Measurements from ENCODE around the gene IL6R. TPM values are rescaled to one million over a fixed set of nuclear protein-coding genes. Genes with fewer than 3 reads are reported as not detected.

IL6R gene
- total RNA-seq, 1 donor from 2014 or later = 0.78 TPM

DNA sequence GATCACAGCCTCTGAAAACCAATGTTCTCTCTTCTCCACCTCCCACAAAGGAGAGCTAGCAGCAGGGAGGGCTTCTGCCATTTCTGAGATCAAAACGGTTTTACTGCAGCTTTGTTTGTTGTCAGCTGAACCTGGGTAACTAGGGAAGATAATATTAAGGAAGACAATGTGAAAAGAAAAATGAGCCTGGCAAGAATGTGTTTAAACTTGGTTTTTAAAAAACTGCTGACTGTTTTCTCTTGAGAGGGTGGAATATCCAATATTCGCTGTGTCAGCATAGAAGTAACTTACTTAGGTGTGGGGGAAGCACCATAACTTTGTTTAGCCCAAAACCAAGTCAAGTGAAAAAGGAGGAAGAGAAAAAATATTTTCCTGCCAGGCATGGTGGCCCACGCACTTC, 61.1 kb downstream of the IL6R start:
- no peaks in the 10 kb centered on the region for H3K9me3 Mint-ChIP-seq
- H3K36me3 Mint-ChIP-seq = no peaks in the 10 kb centered on the region
- H3K27me3 Mint-ChIP-seq (ENCODE audit: low read depth) = no peaks in the 10 kb centered on the region
- no peak overlapping the region for H3K4me3 Mint-ChIP-seq
- DNase-seq (ENCODE audit: low spot score in 2 of 2, unreplicated experiment in 2 of 2) = no peak
- H3K4me1 Mint-ChIP-seq = peaks cover 6% of the 10 kb centered on the region
- peak overlapping the region; percentile 28 for H3K27ac Mint-ChIP-seq
- no peak for TF ChIP-seq CTCF (IDR thresholded peaks at IDR 0.05; ENCODE audit: unreplicated experiment)

DNA sequence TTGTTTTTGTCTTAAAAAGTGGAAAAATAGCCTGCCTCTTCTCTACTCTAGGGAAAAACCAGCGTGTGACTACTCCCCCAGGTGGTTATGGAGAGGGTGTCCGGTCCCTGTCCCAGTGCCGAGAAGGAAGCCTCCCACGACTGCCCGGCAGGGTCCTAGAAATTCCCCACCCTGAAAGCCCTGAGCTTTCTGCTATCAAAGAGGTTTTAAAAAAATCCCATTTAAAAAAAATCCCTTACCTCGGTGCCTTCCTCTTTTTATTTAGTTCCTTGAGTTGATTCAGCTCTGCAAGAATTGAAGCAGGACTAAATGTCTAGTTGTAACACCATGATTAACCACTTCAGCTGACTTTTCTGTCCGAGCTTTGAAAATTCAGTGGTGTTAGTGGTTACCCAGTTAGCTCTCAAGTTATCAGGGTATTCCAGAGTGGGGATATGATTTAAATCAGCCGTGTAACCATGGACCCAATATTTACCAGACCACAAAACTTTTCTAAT, 61.8 kb downstream of the IL6R start:
- DNase-seq (ENCODE audit: low spot score in 2 of 2, unreplicated experiment in 2 of 2) = no peak
- Mint-ChIP-seq H3K36me3 (no peaks in the 10 kb centered on the region), H3K4me1 (peaks cover 6% of the 10 kb centered on the region), H3K27ac (no peak overlapping the region), H3K4me3 (no peak overlapping the region), H3K9me3 (no peaks in the 10 kb centered on the region), H3K27me3 (ENCODE audit: low read depth) (no peaks in the 10 kb centered on the region)
- TF ChIP-seq CTCF (IDR thresholded peaks at IDR 0.05; ENCODE audit: unreplicated experiment) = no peak

GRCh38 chr1:154467434-154468102, 62.4 kb downstream of the IL6R start:
- no peak overlapping the region for H3K27ac Mint-ChIP-seq
- no peak for DNase-seq (ENCODE audit: low spot score in 2 of 2, unreplicated experiment in 2 of 2)
- H3K27me3 Mint-ChIP-seq (ENCODE audit: low read depth) = no peaks in the 10 kb centered on the region
- no peaks in the 10 kb centered on the region for H3K9me3 Mint-ChIP-seq
- H3K4me1 Mint-ChIP-seq = peaks cover 6% of the 10 kb centered on the region
- no peaks in the 10 kb centered on the region for H3K36me3 Mint-ChIP-seq
- H3K4me3 Mint-ChIP-seq = no peak overlapping the region
- TF ChIP-seq CTCF (IDR thresholded peaks at IDR 0.05; ENCODE audit: unreplicated experiment) = no peak

DNA sequence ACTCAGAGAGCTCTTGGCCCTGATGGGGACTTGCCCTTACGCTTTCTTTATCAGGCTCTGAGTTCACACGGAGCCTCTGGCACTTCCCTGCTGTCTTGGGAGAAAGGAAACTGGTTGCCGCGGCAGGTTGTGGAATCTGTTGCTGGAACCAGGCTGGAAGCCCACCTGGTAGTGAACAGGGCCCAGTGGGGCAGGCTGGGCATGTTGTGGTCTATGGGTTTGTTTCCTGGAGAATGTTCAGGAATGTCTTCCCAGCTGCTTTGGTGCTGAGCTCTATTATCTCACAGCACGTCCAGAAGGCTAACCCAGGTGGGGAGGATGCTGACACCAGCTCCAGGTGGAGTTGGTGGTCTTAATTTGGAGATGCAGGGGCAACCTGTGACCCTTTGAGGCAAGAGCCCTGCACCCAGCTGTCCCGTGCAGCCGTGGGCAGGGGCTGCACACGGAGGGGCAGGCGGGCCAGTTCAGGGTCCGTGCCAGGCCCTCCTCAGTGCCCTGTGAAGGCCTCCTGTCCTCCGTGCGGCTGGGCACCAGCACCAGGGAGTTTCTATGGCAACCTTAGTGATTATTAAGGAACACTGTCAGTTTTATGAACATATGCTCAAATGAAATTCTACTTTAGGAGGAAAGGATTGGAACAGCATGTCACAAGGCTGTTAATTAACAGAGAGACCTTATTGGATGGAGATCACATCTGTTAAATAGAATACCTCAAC, 63.5 kb downstream of the IL6R start:
- no peak for DNase-seq (ENCODE audit: low spot score in 2 of 2, unreplicated experiment in 2 of 2)
- no peaks in the 10 kb centered on the region for H3K27me3 Mint-ChIP-seq (ENCODE audit: low read depth)
- no peak overlapping the region for H3K27ac Mint-ChIP-seq
- no peaks in the 10 kb centered on the region for H3K36me3 Mint-ChIP-seq
- H3K9me3 Mint-ChIP-seq = no peaks in the 10 kb centered on the region
- H3K4me1 Mint-ChIP-seq = peaks cover 6% of the 10 kb centered on the region
- H3K4me3 Mint-ChIP-seq = no peak overlapping the region
- no peak for TF ChIP-seq CTCF (IDR thresholded peaks at IDR 0.05; ENCODE audit: unreplicated experiment)

- Mint-ChIP-seq H3K4me3 (no peak overlapping the region), H3K4me1 (peaks cover 10% of the 10 kb centered on the region), H3K36me3 (no peaks in the 10 kb centered on the region), H3K27me3 (ENCODE audit: low read depth) (no peaks in the 10 kb centered on the region), H3K9me3 (no peaks in the 10 kb centered on the region), H3K27ac (no peak overlapping the region)
- TF ChIP-seq CTCF (IDR thresholded peaks at IDR 0.05; ENCODE audit: unreplicated experiment) = no peak
- no peak for DNase-seq (ENCODE audit: low spot score in 2 of 2, unreplicated experiment in 2 of 2)
Measured at GRCh38 chr1:154469844-154470560, 64.9 kb downstream of the IL6R start.

All from mesothelial cell of epicardium (in vitro differentiated cells).